ENCODE measurements around the gene NCAN.

The NCAN gene

GRCh38 chr19:19262190-19263057, 50.7 kb downstream of the NCAN start:
- DNase-seq: no peak

GRCh38 chr19:19263886-19264487, 52.2 kb downstream of the NCAN start:
- DNase-seq: no peak

- DNase-seq: no peak
Measured at GRCh38 chr19:19267305-19267704, 55.5 kb downstream of the NCAN start.

GRCh38 chr19:19268453-19269385, 57.0 kb downstream of the NCAN start:
- no peak for DNase-seq

- no peak for DNase-seq
Measured at GRCh38 chr19:19269952-19270694, 58.4 kb downstream of the NCAN start.

GRCh38 chr19:19270749-19271571, 59.2 kb downstream of the NCAN start:
- DNase-seq: no peak

GRCh38 chr19:19271828-19272599, 60.3 kb downstream of the NCAN start:
- DNase-seq: no peak

- no peak for DNase-seq
Measured at GRCh38 chr19:19274146-19274545, 62.4 kb downstream of the NCAN start.

GRCh38 chr19:19274716-19275565, 63.2 kb downstream of the NCAN start:
- no peak for DNase-seq

GRCh38 chr19:19276386-19276785, 64.6 kb downstream of the NCAN start:
- DNase-seq: no peak

GRCh38 chr19:19276851-19277250, 65.1 kb downstream of the NCAN start:
- DNase-seq: no peak

- DNase-seq: peak; percentile 16
Measured at GRCh38 chr19:19278315-19278714, 66.6 kb downstream of the NCAN start.

GRCh38 chr19:19279062-19279612, 67.4 kb downstream of the NCAN start:
- no peak for DNase-seq

- DNase-seq: no peak
Measured at GRCh38 chr19:19279853-19280252, 68.1 kb downstream of the NCAN start.

GRCh38 chr19:19280561-19280960, 68.8 kb downstream of the NCAN start:
- no peak for DNase-seq

- DNase-seq: no peak
Measured at GRCh38 chr19:19285686-19286085, 73.9 kb downstream of the NCAN start.

GRCh38 chr19:19292607-19293006, 80.8 kb downstream of the NCAN start:
- no peak for DNase-seq

- DNase-seq: no peak
Measured at GRCh38 chr19:19294914-19295313, 83.2 kb downstream of the NCAN start.

- DNase-seq: no peak
Measured at GRCh38 chr19:19296953-19297689, 85.4 kb downstream of the NCAN start.

Data from NCI-H2227 treated with DMSO at 0.1 percent for 48 hours (cell line).